HG02763 (cell line): ENCODE measurements around the gene ADSS2.
"Not testable (repeated sequence)": the region's sequence is repeated elsewhere in the genome, so short reads cannot be mapped to it uniquely, and the experiment has no call there.

ENCODE experiments used
- ATAC-seq: cut with Tn5 transposase; IDR thresholded peaks from one replicate; pipeline ENCODE4 v1.9.1; 2021; ENCODE audit warnings: mild to moderate bottlenecking, moderate library complexity; ENCODE audit not compliant: unreplicated experiment

Gene ADSS2

GRCh38 chr1:244400974-244401373 lies 50.7 kb downstream of the ADSS2 start:
- no peak for ATAC-seq

GRCh38 chr1:244397131-244397530 lies 54.6 kb downstream of the ADSS2 start:
- no peak for ATAC-seq

DNA sequence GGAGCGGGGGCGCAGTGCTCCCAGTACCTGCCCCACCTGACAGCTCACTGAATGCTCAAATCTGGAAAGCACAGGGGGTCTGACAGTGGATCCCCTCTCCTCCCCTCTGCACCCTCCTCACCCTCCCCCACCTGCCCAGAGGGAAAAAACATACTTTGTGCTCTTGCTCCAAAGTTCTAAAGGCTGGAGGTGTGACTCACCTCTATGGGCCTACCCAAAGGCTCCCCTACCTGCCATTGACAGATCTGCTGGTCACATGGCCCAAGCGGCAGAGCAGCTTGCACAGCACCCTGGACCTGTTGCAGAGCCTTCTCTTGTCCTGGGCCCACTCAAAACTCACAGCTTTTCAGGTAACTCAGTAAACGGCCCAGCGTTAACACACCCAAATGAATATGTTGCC lies 55.7 kb downstream of the ADSS2 start:
- ATAC-seq, result no peak

DNA sequence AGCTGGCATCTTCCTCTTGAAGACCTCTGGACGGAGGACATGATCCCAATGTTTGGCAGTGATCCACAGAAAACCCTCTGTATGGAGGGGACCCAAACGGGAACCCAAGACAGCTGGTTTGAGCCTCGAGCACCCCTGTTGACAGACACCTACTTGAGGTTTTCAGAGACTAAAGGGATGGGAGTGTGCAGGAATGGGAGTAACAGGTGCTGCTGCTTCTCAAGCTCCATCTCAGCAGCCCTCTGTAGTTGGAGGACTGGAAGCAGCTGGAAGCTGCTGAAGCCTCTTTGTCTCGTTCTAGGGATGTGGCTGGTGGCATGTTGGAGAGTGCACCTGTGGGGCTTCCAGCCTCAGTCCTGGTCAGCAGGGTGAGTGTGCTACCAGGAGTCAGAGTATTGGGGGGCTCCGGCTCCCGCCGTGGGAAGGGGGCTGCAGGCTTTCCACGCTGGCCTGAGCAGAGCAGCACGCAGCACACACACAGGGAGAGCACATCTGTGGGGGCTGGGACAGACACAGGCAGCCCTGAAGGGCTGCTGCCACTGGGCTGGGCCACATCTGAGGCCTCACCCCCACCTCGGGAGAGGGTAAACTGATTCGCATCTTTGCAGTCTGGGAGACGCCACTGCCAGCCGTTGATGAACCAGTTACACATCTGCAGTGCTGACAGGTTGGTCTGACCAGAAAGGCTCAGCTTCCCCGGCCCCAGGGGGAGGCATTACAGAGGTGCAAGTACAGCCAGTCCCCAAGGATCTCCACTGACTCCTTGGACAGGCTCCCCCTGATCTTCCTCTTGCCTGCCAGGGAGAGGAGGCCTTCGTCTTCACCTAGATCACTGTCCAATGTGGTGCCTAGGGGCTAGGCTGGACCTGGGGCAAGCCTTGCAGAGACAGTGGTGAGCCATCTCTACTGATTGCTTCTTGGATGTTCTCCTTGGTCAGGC lies 56.6 kb downstream of the ADSS2 start:
- no peak for ATAC-seq

DNA sequence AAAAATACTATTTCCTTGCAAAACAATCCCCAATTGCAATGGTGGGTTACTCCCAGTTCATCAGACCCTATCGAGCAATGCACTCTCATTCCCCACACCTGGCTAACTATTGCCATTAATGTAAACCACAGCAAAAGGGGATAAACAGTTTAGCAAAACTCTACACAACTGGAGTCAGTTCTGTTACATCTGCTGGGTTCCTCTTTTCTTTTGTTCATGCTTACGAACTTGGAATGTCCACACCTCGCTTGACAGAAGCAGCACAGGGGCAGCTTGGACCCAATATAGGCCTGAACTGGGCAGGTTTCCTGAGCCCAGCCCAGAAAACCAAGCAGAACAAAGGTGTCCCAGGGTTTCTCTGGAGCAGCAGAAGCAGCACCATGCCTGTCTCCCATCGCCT lies 57.4 kb downstream of the ADSS2 start:
- ATAC-seq, result no peak

DNA sequence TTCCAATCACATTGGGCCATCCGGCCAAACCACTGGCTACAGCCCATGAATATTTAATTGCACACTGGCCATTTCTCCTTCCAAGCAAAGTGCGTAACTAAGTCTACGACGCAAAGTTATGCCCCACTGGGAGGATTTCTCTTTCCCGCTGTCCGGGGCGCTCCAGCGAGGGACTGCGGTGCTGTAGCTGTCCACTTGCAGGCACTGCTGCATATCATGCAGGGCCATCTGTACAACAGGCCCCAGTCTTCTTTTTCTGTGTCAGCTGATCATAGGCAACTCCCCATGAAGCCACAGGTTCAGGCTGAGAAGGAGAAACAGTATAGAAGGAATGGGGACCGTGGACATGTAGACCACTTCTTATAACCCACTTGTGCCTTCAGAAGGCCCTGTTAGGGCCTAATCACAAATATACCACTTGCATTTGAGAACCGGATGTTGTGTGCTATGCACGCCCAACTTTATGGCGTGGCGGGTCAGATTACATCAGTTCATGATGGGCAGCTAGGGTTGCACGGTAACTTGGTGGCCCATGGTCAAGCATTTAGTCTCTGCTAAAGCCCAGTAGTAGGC lies 58.0 kb downstream of the ADSS2 start:
- ATAC-seq, result no peak

DNA sequence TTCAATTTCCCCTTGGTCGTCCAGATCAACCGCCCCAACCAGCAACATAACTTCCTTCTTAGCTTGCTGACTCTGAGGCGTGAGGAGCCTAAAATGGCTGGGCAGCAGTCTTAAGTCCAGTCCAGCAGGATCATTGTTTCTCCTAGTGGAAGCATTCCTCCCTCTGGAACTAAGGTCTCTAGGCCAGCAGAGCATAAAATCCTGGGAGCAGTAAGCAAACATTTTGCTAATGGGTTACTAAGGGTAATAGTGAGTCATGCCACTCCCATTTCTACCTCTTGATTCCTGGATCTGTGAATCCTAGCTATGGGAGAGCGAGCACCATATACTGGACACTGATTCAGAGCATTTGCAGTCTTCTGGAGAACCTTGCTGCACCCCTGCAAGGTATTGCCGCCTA lies 59.9 kb downstream of the ADSS2 start:
- no peak for ATAC-seq

DNA sequence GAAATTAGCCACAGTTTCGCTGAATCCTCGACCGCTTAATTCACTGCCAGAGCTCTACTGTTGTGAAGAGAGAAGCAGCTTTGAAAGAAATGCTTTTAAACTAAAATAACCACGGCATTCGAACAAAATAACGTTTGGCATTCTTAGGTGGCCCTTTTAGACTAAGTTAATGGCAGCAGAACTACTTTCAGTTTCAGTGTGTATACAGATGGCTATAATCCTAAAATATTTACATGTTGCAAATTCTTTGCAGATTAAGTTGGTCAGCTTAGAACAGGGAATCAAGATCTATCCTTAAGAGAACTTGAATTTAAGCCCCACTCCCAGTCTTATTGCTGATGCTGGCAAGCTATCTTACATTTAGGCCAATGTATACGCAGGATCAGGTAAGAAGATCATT lies 62.7 kb downstream of the ADSS2 start:
- ATAC-seq, result no peak

GRCh38 chr1:244387415-244387814 lies 64.3 kb downstream of the ADSS2 start:
- ATAC-seq, result no peak

DNA sequence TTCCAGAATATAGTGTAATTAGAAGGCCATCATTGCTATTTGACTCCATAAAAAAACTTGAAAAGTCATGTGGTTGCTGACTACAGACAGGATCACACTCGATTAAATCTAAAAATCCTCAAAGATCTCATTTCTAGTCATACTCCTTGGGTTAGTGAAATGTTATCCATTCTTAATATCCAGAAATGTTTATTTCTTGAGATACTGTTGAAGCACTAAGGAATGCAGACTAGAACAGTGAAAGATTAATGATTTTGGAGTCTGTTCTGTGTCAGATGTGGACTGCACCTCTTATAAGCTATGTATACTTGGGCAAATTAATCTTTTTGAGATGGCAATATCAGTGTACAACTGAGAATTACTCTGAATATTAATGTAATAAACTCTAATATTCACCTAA lies 65.1 kb downstream of the ADSS2 start:
- no peak for ATAC-seq

- no peak for ATAC-seq
Observed at GRCh38 chr1:244384066-244384465, 67.6 kb downstream of the ADSS2 start.

DNA sequence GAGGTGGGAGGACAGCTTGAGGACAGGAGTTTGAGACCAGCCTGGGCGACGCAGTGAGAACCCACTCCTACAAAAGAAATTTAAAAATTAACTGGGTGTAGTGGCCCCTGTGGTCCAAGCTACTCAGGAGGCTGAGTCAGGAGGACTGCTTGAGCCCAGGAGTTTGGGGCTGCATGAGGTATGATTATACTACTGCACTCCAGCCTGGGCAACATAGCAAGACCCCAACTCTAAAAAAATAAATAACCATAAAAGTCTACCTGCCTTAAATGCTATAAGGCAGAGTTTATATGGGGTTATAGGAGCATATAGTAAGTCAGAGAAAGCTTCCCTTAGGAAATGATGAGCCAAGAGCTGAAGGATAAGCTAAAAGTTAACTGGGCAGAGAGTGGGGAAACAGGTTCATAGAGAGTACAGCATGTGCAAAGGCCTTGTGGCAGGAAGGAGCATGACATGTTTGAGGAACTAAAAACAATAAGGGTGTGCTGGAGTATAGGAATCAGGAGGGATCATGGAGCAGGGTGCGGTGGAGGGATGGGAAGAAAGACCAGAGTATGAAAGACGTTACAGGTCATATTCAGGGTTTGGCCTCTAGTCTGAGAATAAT lies 68.3 kb downstream of the ADSS2 start:
- ATAC-seq, result no peak

DNA sequence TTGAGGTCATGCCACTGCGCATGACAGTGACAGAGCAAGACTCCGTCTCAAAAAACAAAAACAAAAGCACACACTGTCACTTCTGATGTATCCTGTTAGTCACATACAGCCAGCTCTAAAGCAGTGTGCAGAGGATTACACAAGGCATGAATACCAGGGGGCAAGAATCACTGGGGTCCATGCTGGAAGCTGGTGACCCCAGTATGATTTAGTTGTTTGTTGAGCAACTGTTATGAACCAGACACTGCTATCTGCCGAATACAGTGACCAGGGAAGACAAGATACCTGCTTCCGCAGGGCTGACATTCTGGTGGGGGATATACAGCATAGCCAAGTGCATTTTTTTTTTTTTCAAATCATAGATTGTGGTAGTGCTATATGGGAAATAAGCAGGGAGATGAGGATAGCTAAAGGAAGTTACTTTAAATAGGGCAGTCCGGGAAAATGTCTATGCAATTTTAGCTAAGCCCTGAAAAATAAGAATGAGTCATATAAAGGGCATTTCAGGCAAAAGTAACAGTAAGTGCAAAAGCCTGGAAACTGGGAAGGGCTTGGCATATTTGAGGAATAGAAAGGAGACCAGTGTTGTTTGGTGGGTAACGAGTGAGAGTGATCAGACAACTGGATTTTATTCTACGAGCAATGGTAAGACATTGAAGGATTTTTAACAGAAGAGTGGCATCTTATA lies 69.7 kb downstream of the ADSS2 start:
- no peak for ATAC-seq

DNA sequence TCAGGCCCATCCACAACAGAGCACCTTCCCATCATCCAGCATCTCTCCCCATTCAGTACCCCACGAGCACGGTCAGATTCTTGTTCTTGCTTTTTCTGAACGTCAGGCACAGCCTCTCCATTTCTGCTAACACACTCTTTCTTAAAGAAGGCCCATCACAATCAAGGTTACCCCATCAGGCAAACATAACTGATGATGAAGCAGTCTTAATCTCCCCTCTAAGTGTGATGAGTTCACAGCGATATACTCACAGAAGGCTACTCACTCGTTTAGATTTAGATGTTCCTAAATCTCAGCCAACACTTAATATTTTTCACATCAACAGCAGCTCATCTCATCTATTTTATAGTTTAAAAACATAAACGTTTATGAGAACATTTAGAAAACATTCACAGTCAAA lies 75.6 kb downstream of the ADSS2 start:
- no peak for ATAC-seq

- no peak for ATAC-seq
Observed at GRCh38 chr1:244375051-244375450, 76.7 kb downstream of the ADSS2 start.

- not testable (repeated sequence) for ATAC-seq
Observed at GRCh38 chr1:244374484-244374883, 77.2 kb downstream of the ADSS2 start.

DNA sequence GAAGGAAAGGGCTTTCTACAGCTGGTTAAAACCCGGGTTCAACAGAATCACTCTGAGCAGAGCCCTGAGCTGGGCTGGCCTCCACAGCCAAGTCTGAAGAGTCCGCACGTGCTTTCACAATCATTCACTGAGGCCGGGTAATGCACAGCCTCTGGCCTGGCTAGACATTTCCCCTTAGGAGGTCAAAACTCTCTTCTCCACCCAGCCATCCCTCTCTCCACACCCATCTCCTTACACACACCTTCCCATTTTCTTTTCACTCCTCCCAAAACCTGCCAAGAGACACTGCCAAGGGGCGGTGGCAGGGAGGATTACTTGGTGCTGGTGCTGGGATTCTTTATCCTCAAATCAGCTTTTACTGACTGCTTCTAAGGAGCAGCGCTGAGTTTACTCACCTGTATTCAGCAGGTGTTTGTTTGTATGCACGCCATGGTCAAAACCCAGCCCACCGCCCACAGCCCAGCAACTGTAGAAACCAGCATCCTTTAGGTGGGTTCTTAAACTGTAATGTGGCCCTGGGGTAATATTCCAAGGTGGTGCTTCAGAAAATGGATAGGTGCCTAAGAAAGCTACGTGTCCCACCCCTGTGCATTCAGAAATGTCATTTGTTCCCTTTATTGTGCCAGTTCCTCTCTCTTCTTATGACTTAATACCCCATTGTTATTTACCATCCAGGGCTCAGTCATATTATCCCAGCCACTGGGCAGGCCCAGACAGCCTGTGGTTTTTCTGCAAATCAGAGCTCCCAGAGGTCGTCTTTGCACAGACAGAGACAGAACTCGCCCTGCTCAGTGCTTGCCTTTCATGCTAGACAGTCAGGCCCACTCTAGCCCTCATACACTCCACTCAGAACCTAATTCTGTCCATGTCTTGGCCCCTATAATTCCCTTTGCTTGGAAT lies 80.2 kb downstream of the ADSS2 start:
- no peak for ATAC-seq

DNA sequence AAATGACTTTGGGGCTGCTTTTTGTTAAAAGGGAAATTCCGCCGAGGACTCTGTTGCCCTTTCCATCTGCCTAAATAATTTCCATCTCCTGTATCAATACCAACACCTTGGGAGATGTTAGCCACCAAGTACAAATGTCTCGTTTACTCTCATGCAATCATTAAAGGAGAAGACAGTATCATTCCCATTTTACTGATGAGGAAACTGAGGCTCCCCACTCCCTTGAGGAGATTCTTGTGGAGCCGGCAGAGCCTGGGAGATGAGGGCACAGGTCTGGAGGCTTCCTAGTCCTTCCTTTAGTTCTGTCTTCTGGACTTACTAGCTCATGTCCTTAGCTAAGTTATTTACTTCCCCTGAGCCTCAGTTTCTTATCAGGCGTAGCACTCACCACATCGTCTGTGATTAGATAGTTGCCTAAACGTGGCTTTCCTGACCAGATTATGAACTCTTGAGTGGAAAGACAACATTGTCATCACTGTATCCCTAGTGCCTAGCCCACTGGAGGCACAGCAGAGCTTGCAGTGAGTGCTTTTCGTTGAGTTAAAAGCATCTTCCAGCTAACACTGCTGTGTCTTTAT lies 81.6 kb downstream of the ADSS2 start:
- ATAC-seq, result no peak

- no peak for ATAC-seq
Observed at GRCh38 chr1:244369256-244370057, 82.3 kb downstream of the ADSS2 start.
